Activated naive CD4-positive, alpha-beta T cell treated with anti-CD3 and anti-CD28 coated beads for 36 hours (primary cell): ENCODE measurements around the gene NOXRED1. TPM values are rescaled to one million over a fixed set of nuclear protein-coding genes. Genes with fewer than 3 reads are reported as not detected.

Source experiments
- CTCF ChIA-PET: fragments of 350-600 bp; sonication (Branson Sonifier 250); formaldehyde crosslinking; loops from one replicate; lab custom pipeline; 2021; ENCODE audit warnings: antibody characterized with exemption; lab: Charles Lee
- DNase-seq: peaks from one replicate; pipeline ENCODE4 v3.0.0-alpha.2; 2020
- H3K27ac Mint-ChIP-seq: one replicate; pipeline ENCODE4 v1.8.0; 2021; ENCODE audit warnings: mild to moderate bottlenecking, mixed read lengths
- H3K27me3 Mint-ChIP-seq: one replicate; pipeline ENCODE4 v1.8.0; 2021; ENCODE audit warnings: low read depth, mixed read lengths
- H3K36me3 Mint-ChIP-seq: one replicate; pipeline ENCODE4 v1.8.0; 2021; ENCODE audit warnings: low read depth, mixed read lengths
- H3K4me1 Mint-ChIP-seq: one replicate; pipeline ENCODE4 v1.8.0; 2021; ENCODE audit warnings: low read depth, mixed read lengths
- H3K4me3 Mint-ChIP-seq: one replicate; pipeline ENCODE4 v1.8.0; 2021; ENCODE audit warnings: mild to moderate bottlenecking, moderate library complexity, mixed read lengths
- H3K9me3 Mint-ChIP-seq: one replicate; pipeline ENCODE4 v1.8.0; 2021; ENCODE audit warnings: mixed read lengths
- intact Hi-C: fragments of 100-400 bp; cut with micrococcal nuclease; formaldehyde crosslinking; loops from one replicate; pipeline ENCODE4 v1.15.1; 2023
- total RNA-seq, 2 experiments: library from RNA; stranded (reverse); gene quantifications; one replicate each; pipeline ENCODE4 v1.2.3, GENCODE V29; 2021

NOXRED1 gene
- total RNA-seq, 2 experiments from 2014 or later: 0.30 to 0.38 TPM

GRCh38 chr14:77406086-77406485 is 17.2 kb downstream of the NOXRED1 start:
- CTCF ChIA-PET: interaction anchor here (2.1 kb wide), 1 partner anchor 90 kb away, joined by 8 read pairs; no protein-coding TSS in a partner anchor
- no peak for DNase-seq
- Mint-ChIP-seq H3K4me3 (no peak overlapping the region), H3K27ac (no peak overlapping the region), H3K9me3 (no peaks in the 10 kb centered on the region), H3K27me3 (no peaks in the 10 kb centered on the region), H3K4me1 (peaks cover 9% of the 10 kb centered on the region), H3K36me3 (no peaks in the 10 kb centered on the region)
- intact Hi-C loops: no loop called here

- no peak for DNase-seq
- Mint-ChIP-seq H3K27me3 (no peaks in the 10 kb centered on the region), H3K4me1 (peaks cover 9% of the 10 kb centered on the region), H3K4me3 (no peak overlapping the region), H3K36me3 (no peaks in the 10 kb centered on the region), H3K9me3 (no peaks in the 10 kb centered on the region), H3K27ac (no peak overlapping the region)
- CTCF ChIA-PET: no interaction called here
- intact Hi-C loops: no loop called here
Observed at GRCh38 chr14:77403768-77404167, 19.6 kb downstream of the NOXRED1 start.

- H3K4me1 Mint-ChIP-seq: no peaks in the 10 kb centered on the region
- CTCF ChIA-PET: no interaction called here
- H3K9me3 Mint-ChIP-seq: peaks cover 1% of the 10 kb centered on the region
- no peak overlapping the region for H3K27ac Mint-ChIP-seq
- intact Hi-C loops: no loop called here
- no peak for DNase-seq
- no peaks in the 10 kb centered on the region for H3K27me3 Mint-ChIP-seq
- H3K36me3 Mint-ChIP-seq: peaks cover 3% of the 10 kb centered on the region
- H3K4me3 Mint-ChIP-seq: no peak overlapping the region
Observed at GRCh38 chr14:77400216-77400615, 23.1 kb downstream of the NOXRED1 start.

GRCh38 chr14:77390188-77390587 is 33.1 kb downstream of the NOXRED1 start:
- H3K9me3 Mint-ChIP-seq: no peaks in the 10 kb centered on the region
- intact Hi-C loops: no loop called here
- DNase-seq: no peak
- no peaks in the 10 kb centered on the region for H3K36me3 Mint-ChIP-seq
- H3K4me1 Mint-ChIP-seq: no peaks in the 10 kb centered on the region
- H3K4me3 Mint-ChIP-seq: no peak overlapping the region
- no peaks in the 10 kb centered on the region for H3K27me3 Mint-ChIP-seq
- CTCF ChIA-PET: interaction anchor here (0.6 kb wide), 1 partner anchor 28 kb away, joined by 3 read pairs; no protein-coding TSS in a partner anchor
- H3K27ac Mint-ChIP-seq: no peak overlapping the region

- Mint-ChIP-seq H3K27ac (no peak overlapping the region), H3K4me3 (no peak overlapping the region), H3K4me1 (peaks cover 22% of the 10 kb centered on the region), H3K9me3 (peaks cover 2% of the 10 kb centered on the region), H3K27me3 (no peaks in the 10 kb centered on the region), H3K36me3 (peaks cover 10% of the 10 kb centered on the region)
- CTCF ChIA-PET: no interaction called here
- intact Hi-C loops: loop anchor here (5.0 kb wide), 2 partner anchors 76 to 1226 kb away; partner anchors contain the start of gene GPATCH2L
- no peak for DNase-seq
Observed at GRCh38 chr14:77378701-77379100, 44.6 kb downstream of the NOXRED1 start.

GRCh38 chr14:77377502-77377844 is 45.9 kb downstream of the NOXRED1 start:
- no peak for DNase-seq
- Mint-ChIP-seq H3K4me1 (peaks cover 34% of the 10 kb centered on the region), H3K9me3 (peaks cover 2% of the 10 kb centered on the region), H3K27ac (no peak overlapping the region), H3K27me3 (no peaks in the 10 kb centered on the region), H3K36me3 (peaks cover 11% of the 10 kb centered on the region), H3K4me3 (no peak overlapping the region)
- CTCF ChIA-PET: interaction anchor here (0.9 to 1.0 kb wide), 2 partner anchors 61 to 329 kb away, joined by 3 read pairs; no protein-coding TSS in a partner anchor
- intact Hi-C loops: loop anchor here (1.0 to 5.0 kb wide), 8 partner anchors 56 to 1225 kb away; partner anchors contain the start of genes ADCK1, CIPC, GPATCH2L and GSTZ1

GRCh38 chr14:77376771-77377501 is 46.4 kb downstream of the NOXRED1 start, which contains the start of the genes SAMD15 and TMED8:
SAMD15 (plus strand) TSS chr14:77377379; CDS start chr14:77377419, 40 bp downstream.
TMED8 (minus strand) TSS chr14:77377094; CDS start chr14:77377053, 41 bp downstream.
- Mint-ChIP-seq H3K27ac (peak within 1 kb of the TSS; percentile 80), H3K36me3 (peaks cover 11% of the 10 kb centered on the region), H3K4me1 (peaks cover 38% of the 10 kb centered on the region), H3K27me3 (no peaks in the 10 kb centered on the region), H3K4me3 (peak within 1 kb of the TSS; percentile 90), H3K9me3 (peaks cover 2% of the 10 kb centered on the region)
- DNase-seq: peak; percentile 84
- intact Hi-C loops: loop anchor here (1.0 to 5.0 kb wide), 8 partner anchors 56 to 1225 kb away; partner anchors contain the start of genes ADCK1, CIPC, GPATCH2L and GSTZ1
- CTCF ChIA-PET: interaction anchor here (0.9 to 1.0 kb wide), 3 partner anchors 18 to 329 kb away, joined by 3 to 4 read pairs (median 3); no protein-coding TSS in a partner anchor

GRCh38 chr14:77375973-77376770 is 47.2 kb downstream of the NOXRED1 start:
- Mint-ChIP-seq H3K9me3 (peaks cover 2% of the 10 kb centered on the region), H3K4me1 (peaks cover 42% of the 10 kb centered on the region), H3K4me3 (peak overlapping the region; percentile 90), H3K36me3 (peaks cover 11% of the 10 kb centered on the region), H3K27ac (peak overlapping the region; percentile 80), H3K27me3 (no peaks in the 10 kb centered on the region)
- peak; percentile 62 for DNase-seq
- intact Hi-C loops: loop anchor here (2.0 to 5.0 kb wide), 4 partner anchors 15 to 1224 kb away; partner anchors contain the start of genes GPATCH2L and SNW1
- CTCF ChIA-PET: interaction anchor here (0.9 to 1.1 kb wide), 2 partner anchors 17 to 73 kb away, joined by 3 to 4 read pairs; no protein-coding TSS in a partner anchor

GRCh38 chr14:77375164-77375950 is 48.0 kb downstream of the NOXRED1 start:
- intact Hi-C loops: loop anchor here (2.0 to 5.0 kb wide), 3 partner anchors 15 to 1223 kb away; partner anchors contain the start of gene GPATCH2L
- H3K4me3 Mint-ChIP-seq: peak overlapping the region; percentile 90
- CTCF ChIA-PET: interaction anchor here (1.1 kb wide), 1 partner anchor 73 kb away, joined by 3 read pairs; no protein-coding TSS in a partner anchor

GRCh38 chr14:77372304-77372841 is 51.0 kb downstream of the NOXRED1 start:
- Mint-ChIP-seq H3K27me3 (no peaks in the 10 kb centered on the region), H3K36me3 (peaks cover 11% of the 10 kb centered on the region), H3K4me1 (peaks cover 48% of the 10 kb centered on the region), H3K27ac (no peak overlapping the region), H3K4me3 (no peak overlapping the region), H3K9me3 (peaks cover 2% of the 10 kb centered on the region)
- CTCF ChIA-PET: no interaction called here
- DNase-seq: no peak
- intact Hi-C loops: loop anchor here (1.0 kb wide), 1 partner anchor 51 kb away; the partner anchor contains the start of gene GSTZ1

More at GRCh38 chr14:77375164-77375950, 48.0 kb downstream of the NOXRED1 start:
- Mint-ChIP-seq H3K9me3 (peaks cover 2% of the 10 kb centered on the region), H3K27ac (no peak overlapping the region), H3K4me1 (peaks cover 42% of the 10 kb centered on the region), H3K27me3 (no peaks in the 10 kb centered on the region), H3K36me3 (peaks cover 11% of the 10 kb centered on the region)
- no peak for DNase-seq

GRCh38 chr14:77369285-77369684 is 54.0 kb downstream of the NOXRED1 start:
- Mint-ChIP-seq H3K4me1 (peaks cover 34% of the 10 kb centered on the region), H3K36me3 (peaks cover 5% of the 10 kb centered on the region), H3K4me3 (no peak overlapping the region), H3K27me3 (no peaks in the 10 kb centered on the region), H3K9me3 (no peaks in the 10 kb centered on the region), H3K27ac (no peak overlapping the region)
- intact Hi-C loops: no loop called here
- DNase-seq: no peak
- CTCF ChIA-PET: no interaction called here
